ENCODE measurements around the gene CCDC82. TPM values are rescaled to one million over a fixed set of nuclear protein-coding genes. Genes with fewer than 3 reads are reported as not detected.

CCDC82 gene
- total RNA-seq, 1 donor from 2014 or later, result 16.4 TPM

- DNase-seq (ENCODE audit: low spot score), result no peak
- intact Hi-C loops (cut with DNase I), result no loop called here
Measured at GRCh38 chr11:96367342-96367741, 22.4 kb downstream of the CCDC82 start.

GRCh38 chr11:96366024-96366423, 23.7 kb downstream of the CCDC82 start:
- no peak for DNase-seq (ENCODE audit: low spot score)
- intact Hi-C loops (cut with DNase I), result no loop called here

GRCh38 chr11:96365493-96365892, 24.2 kb downstream of the CCDC82 start:
- intact Hi-C loops (cut with DNase I), result no loop called here
- DNase-seq (ENCODE audit: low spot score), result no peak

GRCh38 chr11:96361778-96362177, 27.9 kb downstream of the CCDC82 start:
- no peak for DNase-seq (ENCODE audit: low spot score)
- intact Hi-C loops (cut with DNase I), result no loop called here

- intact Hi-C loops (cut with DNase I), result no loop called here
Measured at GRCh38 chr11:96358321-96358720, 31.4 kb downstream of the CCDC82 start.

GRCh38 chr11:96357794-96358193, 31.9 kb downstream of the CCDC82 start:
- intact Hi-C loops (cut with DNase I), result no loop called here
- DNase-seq (ENCODE audit: low spot score), result no peak

More at GRCh38 chr11:96358321-96358720, 31.4 kb downstream of the CCDC82 start:
- DNase-seq (ENCODE audit: low spot score), result no peak

- intact Hi-C loops (cut with DNase I), result no loop called here
- no peak for DNase-seq (ENCODE audit: low spot score)
Measured at GRCh38 chr11:96356848-96357247, 32.9 kb downstream of the CCDC82 start.

GRCh38 chr11:96342961-96343711, 46.6 kb downstream of the CCDC82 start, which contains the start of gene MAML2:
Gene MAML2 (minus strand): TSS chr11:96343195. CDS start chr11:96341895, 1,300 bp downstream.
- intact Hi-C loops (cut with DNase I), result loop anchor here (1.0 kb wide), 3 partner anchors 187 to 420 kb away; no protein-coding TSS in a partner anchor
- peak; percentile 97 for DNase-seq (ENCODE audit: low spot score)

- intact Hi-C loops (cut with DNase I), result no loop called here
- DNase-seq (ENCODE audit: low spot score), result no peak
Measured at GRCh38 chr11:96342014-96342960, 47.4 kb downstream of the CCDC82 start.

GRCh38 chr11:96341211-96342013, 48.3 kb downstream of the CCDC82 start:
- peak; percentile 81 for DNase-seq (ENCODE audit: low spot score)

GRCh38 chr11:96340555-96340885, 49.2 kb downstream of the CCDC82 start:
- intact Hi-C loops (cut with DNase I), result loop anchor here (2.0 kb wide), 1 partner anchor 98 kb away; no protein-coding TSS in a partner anchor

More at GRCh38 chr11:96341211-96342013, 48.3 kb downstream of the CCDC82 start:
- intact Hi-C loops (cut with DNase I), result loop anchor here (2.0 kb wide), 1 partner anchor 99 kb away; no protein-coding TSS in a partner anchor

GRCh38 chr11:96339706-96340554, 49.8 kb downstream of the CCDC82 start:
- no peak for DNase-seq (ENCODE audit: low spot score)

More at GRCh38 chr11:96340555-96340885, 49.2 kb downstream of the CCDC82 start:
- no peak for DNase-seq (ENCODE audit: low spot score)

GRCh38 chr11:96338910-96339705, 50.6 kb downstream of the CCDC82 start:
- no peak for DNase-seq (ENCODE audit: low spot score)
- intact Hi-C loops (cut with DNase I), result loop anchor here (1.0 kb wide), 1 partner anchor 32 kb away; no protein-coding TSS in a partner anchor

More at GRCh38 chr11:96339706-96340554, 49.8 kb downstream of the CCDC82 start:
- intact Hi-C loops (cut with DNase I), result loop anchor here (2.0 kb wide), 1 partner anchor 97 kb away; no protein-coding TSS in a partner anchor

- intact Hi-C loops (cut with DNase I), result loop anchor here (1.0 kb wide), 1 partner anchor 30 kb away; no protein-coding TSS in a partner anchor
- no peak for DNase-seq (ENCODE audit: low spot score)
Measured at GRCh38 chr11:96337541-96338431, 51.9 kb downstream of the CCDC82 start.

GRCh38 chr11:96335388-96335787, 54.3 kb downstream of the CCDC82 start:
- no peak for DNase-seq (ENCODE audit: low spot score)
- intact Hi-C loops (cut with DNase I), result no loop called here

GRCh38 chr11:96334219-96334618, 55.5 kb downstream of the CCDC82 start:
- no peak for DNase-seq (ENCODE audit: low spot score)
- intact Hi-C loops (cut with DNase I), result no loop called here

Measured in cardiac septum (tissue), 1 donor.